ENCODE data around the gene FOLR2. TPM values are rescaled to one million over a fixed set of nuclear protein-coding genes. Genes with fewer than 3 reads are reported as not detected.
"Not testable (repeated sequence)": the region's sequence is repeated elsewhere in the genome, so short reads cannot be mapped to it uniquely, and the experiment has no call there.

The FOLR2 gene
- total and polyA plus RNA-seq, 10 donors, result 16.1 to 62.3 (median 23.0) TPM

DNA sequence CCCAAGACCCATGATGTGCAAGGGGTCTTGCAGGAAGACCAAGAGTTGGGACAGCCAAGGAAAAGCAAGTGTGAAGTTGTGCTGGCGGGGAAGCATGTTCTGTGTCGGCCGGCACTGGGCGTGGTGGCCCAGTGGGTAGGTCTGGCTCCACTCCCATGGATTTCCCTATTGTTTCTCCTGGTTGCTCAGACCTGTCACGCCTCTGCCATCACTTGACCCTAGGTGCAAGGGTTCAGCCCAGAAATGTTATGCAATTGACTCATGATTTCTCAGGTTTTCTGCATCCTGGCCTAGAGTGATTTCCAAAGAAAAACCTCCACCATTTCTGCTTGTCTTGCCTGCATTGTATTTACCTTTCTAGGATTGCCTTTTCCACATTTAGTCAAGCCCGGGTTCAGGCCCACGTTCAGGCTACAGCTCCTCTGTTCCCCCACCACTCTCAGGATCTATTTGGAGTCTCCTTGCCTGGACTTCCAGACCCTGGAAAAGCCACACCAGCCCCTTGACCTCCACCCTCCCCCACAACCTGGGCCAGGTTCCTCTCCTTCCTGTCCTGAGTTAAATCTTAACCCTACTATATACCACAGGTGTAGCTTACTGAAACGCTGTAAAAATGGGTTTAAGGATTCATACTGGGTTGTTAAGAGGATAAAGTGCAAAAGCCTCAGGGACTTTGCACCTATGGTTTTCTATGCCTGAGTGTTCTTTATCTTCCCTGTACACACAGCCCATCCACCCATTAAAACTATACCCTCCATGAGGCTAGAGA is 42.1 kb upstream of the FOLR2 start:
- 55 to 92% (median 87%) methylated on average over 5 to 8 of the region's 8 CpGs for WGBS, 5 donors
- intact Hi-C loops (cut with DNase I; ENCODE audit: low total_unique reads), result no loop called here
- TF ChIP-seq, protein P1, sequence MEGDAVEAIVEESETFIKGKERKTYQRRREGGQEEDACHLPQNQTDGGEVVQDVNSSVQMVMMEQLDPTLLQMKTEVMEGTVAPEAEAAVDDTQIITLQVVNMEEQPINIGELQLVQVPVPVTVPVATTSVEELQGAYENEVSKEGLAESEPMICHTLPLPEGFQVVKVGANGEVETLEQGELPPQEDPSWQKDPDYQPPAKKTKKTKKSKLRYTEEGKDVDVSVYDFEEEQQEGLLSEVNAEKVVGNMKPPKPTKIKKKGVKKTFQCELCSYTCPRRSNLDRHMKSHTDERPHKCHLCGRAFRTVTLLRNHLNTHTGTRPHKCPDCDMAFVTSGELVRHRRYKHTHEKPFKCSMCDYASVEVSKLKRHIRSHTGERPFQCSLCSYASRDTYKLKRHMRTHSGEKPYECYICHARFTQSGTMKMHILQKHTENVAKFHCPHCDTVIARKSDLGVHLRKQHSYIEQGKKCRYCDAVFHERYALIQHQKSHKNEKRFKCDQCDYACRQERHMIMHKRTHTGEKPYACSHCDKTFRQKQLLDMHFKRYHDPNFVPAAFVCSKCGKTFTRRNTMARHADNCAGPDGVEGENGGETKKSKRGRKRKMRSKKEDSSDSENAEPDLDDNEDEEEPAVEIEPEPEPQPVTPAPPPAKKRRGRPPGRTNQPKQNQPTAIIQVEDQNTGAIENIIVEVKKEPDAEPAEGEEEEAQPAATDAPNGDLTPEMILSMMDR (IDR thresholded peaks at IDR 0.05 in 8 of 11, conservative IDR thresholded peaks at IDR 0.05 in 3 of 11), result no peak
- no peak for TF ChIP-seq POLR2AphosphoS5 (IDR thresholded peaks at IDR 0.05)
- no peak for TF ChIP-seq POLR2A (IDR thresholded peaks at IDR 0.05)
- no peak overlapping the region for H3K27ac ChIP-seq
- H3K4me1 ChIP-seq, result peaks cover 0 to 4% (median 0%) of the 10 kb centered on the region in 6 donors
- H3K4me3 ChIP-seq, result no peak overlapping the region
- peaks cover 0 to 3% (median 0%) of the 10 kb centered on the region in 7 donors for H3K27me3 ChIP-seq (replicated peaks in 1 of 7)
- no peaks in the 10 kb centered on the region for H3K36me3 ChIP-seq
- H3K9me3 ChIP-seq, result no peaks in the 10 kb centered on the region
- DNase-seq, result no peak

DNA sequence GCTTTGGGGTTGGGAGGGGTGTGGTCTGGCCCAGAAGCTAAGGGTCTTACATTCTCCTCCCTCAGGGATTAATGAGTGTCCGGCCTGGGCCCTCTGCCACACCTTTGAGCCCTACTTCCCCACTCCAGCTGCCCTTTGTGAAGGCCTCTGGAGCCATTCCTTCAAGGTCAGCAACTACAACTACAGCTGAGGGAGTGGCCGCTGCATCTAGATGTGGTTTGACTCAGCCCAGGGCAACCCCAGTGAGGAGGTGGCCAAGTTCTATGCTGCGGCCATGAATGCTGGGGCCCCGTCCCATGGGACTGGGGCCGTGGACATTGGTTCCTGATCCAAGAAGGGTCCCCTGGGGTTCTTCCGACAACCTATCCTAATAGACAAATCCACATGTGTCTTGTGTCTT is 38.9 kb upstream of the FOLR2 start:
- H3K4me1 ChIP-seq, result no peaks in the 10 kb centered on the region
- TF ChIP-seq, protein P1 (IDR thresholded peaks at IDR 0.05 in 8 of 11, conservative IDR thresholded peaks at IDR 0.05 in 3 of 11), result no peak
- no peak for TF ChIP-seq POLR2AphosphoS5 (IDR thresholded peaks at IDR 0.05)
- 87 to 100% (median 88%) methylated on average over 2 to 6 of the region's 6 CpGs for WGBS, 5 donors
- H3K4me3 ChIP-seq, result no peak overlapping the region
- H3K27ac ChIP-seq, result no peak overlapping the region
- DNase-seq, result no peak
- H3K36me3 ChIP-seq, result no peaks in the 10 kb centered on the region
- intact Hi-C loops (cut with DNase I; ENCODE audit: low total_unique reads), result no loop called here
- H3K9me3 ChIP-seq, result no peaks in the 10 kb centered on the region
- H3K27me3 ChIP-seq (replicated peaks in 1 of 7), result peaks cover 0 to 3% (median 0%) of the 10 kb centered on the region in 7 donors

DNA sequence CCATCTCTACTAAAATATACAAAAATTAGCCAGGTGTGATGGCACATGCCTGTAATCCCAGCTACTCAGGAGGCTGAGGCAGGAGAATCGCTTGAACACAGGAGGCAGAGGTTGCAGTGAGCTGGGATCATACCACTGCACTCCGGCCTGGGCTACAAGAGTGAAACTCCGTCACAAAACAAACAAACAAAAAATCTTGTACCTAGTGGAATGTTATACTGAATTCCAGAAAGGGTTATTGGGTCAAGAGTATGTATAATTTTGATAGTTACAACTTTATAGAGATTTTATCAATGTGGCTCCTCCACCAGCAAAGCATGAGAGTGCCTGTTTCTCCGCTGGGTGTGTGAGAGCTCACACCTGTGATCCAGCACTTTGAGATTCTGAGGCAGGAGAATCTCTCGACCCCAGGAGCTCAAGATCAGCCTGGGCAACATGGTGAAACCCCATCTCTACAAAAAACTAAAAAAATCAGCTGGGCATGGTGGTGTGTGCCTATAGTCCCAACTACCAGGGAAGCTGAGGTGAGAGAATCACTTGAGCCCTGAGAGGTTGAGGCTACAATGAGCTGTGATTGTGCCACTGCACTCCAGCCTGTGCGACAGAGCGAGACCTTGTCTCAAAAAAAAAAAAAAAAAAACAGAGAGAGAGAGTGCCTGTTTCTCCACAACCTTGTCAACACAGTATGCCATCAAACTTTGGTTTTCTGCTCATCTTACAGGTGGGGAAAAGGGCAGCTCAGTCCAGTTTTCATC is 37.4 kb upstream of the FOLR2 start:
- Histone ChIP-seq H3K9me3 (no peaks in the 10 kb centered on the region), H3K27ac (no peak overlapping the region), H3K36me3 (no peaks in the 10 kb centered on the region), H3K4me1 (peaks cover 0 to 7% (median 3%) of the 10 kb centered on the region in 6 donors), H3K4me3 (no peak overlapping the region), H3K27me3 (replicated peaks in 1 of 7) (peaks cover 0 to 3% (median 0%) of the 10 kb centered on the region in 7 donors)
- WGBS, 5 donors, result 77 to 87% (median 82%) methylated on average over 7 of the region's 7 CpGs
- TF ChIP-seq POLR2A (IDR thresholded peaks at IDR 0.05) (no peak), POLR2AphosphoS5 (IDR thresholded peaks at IDR 0.05) (no peak)
- TF ChIP-seq, protein P1 (IDR thresholded peaks at IDR 0.05 in 8 of 11, conservative IDR thresholded peaks at IDR 0.05 in 3 of 11), result no peak
- no peak for DNase-seq
- intact Hi-C loops (cut with DNase I; ENCODE audit: low total_unique reads), result no loop called here

DNA sequence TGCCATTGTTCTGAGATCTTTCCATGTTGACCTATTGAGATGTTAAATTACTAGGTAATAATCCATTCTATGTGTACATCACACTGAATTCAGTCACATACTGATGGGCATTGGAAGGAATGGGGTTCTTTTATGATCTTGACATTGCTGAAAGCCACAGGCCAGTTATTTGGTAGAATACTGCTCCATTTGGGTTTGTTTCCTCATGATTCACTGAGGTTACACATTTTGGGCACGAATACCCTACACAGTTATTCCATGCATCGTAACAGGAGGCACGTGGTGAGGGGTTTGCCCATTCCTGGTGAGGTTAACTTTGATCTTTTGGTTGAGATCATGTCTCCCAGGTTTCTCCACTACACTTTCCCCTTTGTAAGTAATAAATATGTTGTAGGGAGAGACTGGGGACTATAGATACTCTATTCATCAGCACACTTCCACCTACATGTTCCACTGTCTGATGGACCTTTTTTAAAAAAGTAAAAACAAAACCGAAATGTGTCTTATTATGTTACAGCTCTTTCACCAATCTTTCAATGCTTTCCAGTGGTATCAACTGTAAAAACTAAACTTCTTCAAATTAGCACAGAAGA is 36.7 kb upstream of the FOLR2 start:
- TF ChIP-seq POLR2A (IDR thresholded peaks at IDR 0.05) (no peak), POLR2AphosphoS5 (IDR thresholded peaks at IDR 0.05) (no peak)
- TF ChIP-seq, protein P1 (IDR thresholded peaks at IDR 0.05 in 8 of 11, conservative IDR thresholded peaks at IDR 0.05 in 3 of 11), result no peak
- peaks cover 0 to 3% (median 0%) of the 10 kb centered on the region in 7 donors for H3K27me3 ChIP-seq (replicated peaks in 1 of 7)

DNA sequence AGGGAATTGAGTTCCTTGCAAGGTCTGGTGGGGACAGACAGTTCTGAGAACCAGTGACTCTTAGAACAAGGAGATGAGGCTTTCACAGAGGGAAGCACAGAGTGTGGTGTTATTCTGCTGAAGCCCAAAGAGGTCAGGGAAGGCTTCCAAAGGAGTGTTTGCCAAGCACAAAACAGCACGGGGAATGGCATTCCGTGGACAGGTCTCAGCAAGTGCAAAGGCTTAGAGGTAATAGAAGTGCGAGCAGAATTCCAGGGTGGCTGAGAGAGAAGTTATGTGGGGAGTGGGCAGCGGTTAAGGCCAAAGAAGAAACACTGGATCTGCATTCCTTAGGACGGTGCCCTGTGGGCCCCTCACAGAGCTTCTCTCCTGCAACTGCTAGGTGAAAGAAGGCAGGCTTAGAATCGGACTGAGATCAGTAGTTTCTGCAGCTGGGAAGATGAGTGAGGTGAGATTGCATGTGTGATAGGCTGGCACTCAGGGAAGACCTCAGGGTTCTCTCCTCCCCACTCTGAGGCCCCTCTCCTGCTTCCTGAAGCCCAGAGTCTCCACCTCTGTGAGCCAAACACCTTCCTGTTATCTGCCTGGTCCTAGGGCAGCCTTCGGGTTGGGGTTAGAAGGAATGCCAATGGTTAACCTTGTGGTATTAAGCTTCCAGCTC is 35.6 kb upstream of the FOLR2 start:
- WGBS, 5 donors, result 60 to 84% (median 71%) methylated on average over 6 to 7 of the region's 7 CpGs

More for the DNA sequence above, 36.7 kb upstream of the FOLR2 start:
- no peak for DNase-seq
- Histone ChIP-seq H3K4me1 (peaks cover 0 to 7% (median 3%) of the 10 kb centered on the region in 6 donors), H3K4me3 (no peak overlapping the region), H3K9me3 (no peaks in the 10 kb centered on the region), H3K27ac (no peak overlapping the region), H3K36me3 (no peaks in the 10 kb centered on the region)
- intact Hi-C loops (cut with DNase I; ENCODE audit: low total_unique reads), result no loop called here
- 72 to 86% (median 77%) methylated on average over 4 of the region's 4 CpGs for WGBS, 5 donors

More for the DNA sequence above, 35.6 kb upstream of the FOLR2 start:
- intact Hi-C loops (cut with DNase I; ENCODE audit: low total_unique reads); H3K4me1 ChIP-seq; H3K4me3 ChIP-seq; H3K36me3 ChIP-seq; H3K9me3 ChIP-seq; DNase-seq; H3K27me3 ChIP-seq (replicated peaks in 1 of 7): not testable (repeated sequence)
- H3K27ac ChIP-seq, result peak overlapping the region in 2 of 8 donors; percentile 22 to 59
